ENCODE results near the gene OTOF.

GRCh38 chr2:26428846-26429245 lies 49.1 kb downstream of the OTOF start:
- TF ChIP-seq ZNF646 (CRISPR knock-in tag; IDR thresholded peaks at IDR 0.05) (no peak), POLR2AphosphoS5 (IDR thresholded peaks at IDR 0.05; ENCODE audit: low read depth, low read length) (no peak)

Measured in HepG2 (cell line).